H9 (cell line): ENCODE measurements around the gene SRGAP1. TPM values are rescaled to one million over a fixed set of nuclear protein-coding genes. Genes with fewer than 3 reads are reported as not detected.

ENCODE experiments used
- DNase-seq: peaks from one replicate; pipeline ENCODE4 v3.0.0-alpha.2; 2017
- H2AFZ ChIP-seq: one replicate; pipeline ENCODE4 v1.6.1; 2013; ENCODE audit warnings: mild to moderate bottlenecking, low read length, control low read depth, moderate library complexity
- H2AK5ac ChIP-seq: 2 replicates; pipeline ENCODE4 v1.6.1; 2013; ENCODE audit warnings: low read length, control low read depth, mixed read lengths; ENCODE audit not compliant: insufficient read length
- H2BK120ac ChIP-seq: one replicate; pipeline ENCODE4 v1.6.1; 2013; ENCODE audit warnings: low read depth, mild to moderate bottlenecking, low read length, control low read depth, inconsistent platforms; ENCODE audit not compliant: poor library complexity, severe bottlenecking
- H2BK12ac ChIP-seq: 2 replicates; pipeline ENCODE4 v1.6.1; 2013; ENCODE audit warnings: low read length, control low read depth, mixed read lengths, low read depth; ENCODE audit not compliant: insufficient read length
- H2BK15ac ChIP-seq: 2 replicates; pipeline ENCODE4 v1.6.1; 2013; ENCODE audit warnings: low read depth, low read length, control low read depth
- H2BK20ac ChIP-seq: one replicate; pipeline ENCODE4 v1.6.1; 2013; ENCODE audit warnings: low read depth, mild to moderate bottlenecking, low read length, control low read depth, inconsistent platforms; ENCODE audit not compliant: poor library complexity, severe bottlenecking
- H2BK5ac ChIP-seq: 2 replicates; pipeline ENCODE4 v1.6.1; 2013; ENCODE audit warnings: low read length, control low read depth, mixed read lengths; ENCODE audit not compliant: insufficient read length
- H3K14ac ChIP-seq: 2 replicates; pipeline ENCODE4 v1.6.1; 2013; ENCODE audit warnings: low read length, control low read depth; ENCODE audit not compliant: insufficient read depth
- H3K18ac ChIP-seq: 2 replicates; pipeline ENCODE4 v1.6.1; 2013; ENCODE audit warnings: low read depth, mild to moderate bottlenecking, mixed read lengths, low read length, control low read depth; ENCODE audit not compliant: insufficient read length
- H3K23ac ChIP-seq: 2 replicates; pipeline ENCODE4 v1.6.1; 2013; ENCODE audit warnings: low read length, control low read depth, mixed read lengths, low read depth; ENCODE audit not compliant: insufficient read length
- H3K23me2 ChIP-seq: 2 replicates; pipeline ENCODE4 v1.6.1; 2013; ENCODE audit warnings: low read depth, mild to moderate bottlenecking, mixed read lengths, low read length, control low read depth; ENCODE audit not compliant: insufficient read length, poor library complexity, severe bottlenecking
- H3K27ac ChIP-seq: 2 replicates; pipeline ENCODE4 v1.5.1; 2013; ENCODE audit warnings: low read length, control low read depth, mixed read lengths, low read depth; ENCODE audit not compliant: insufficient read length
- H3K27me3 ChIP-seq: 2 replicates; pipeline ENCODE4 v1.6.1; 2013; ENCODE audit warnings: low read length, control low read depth, inconsistent platforms; ENCODE audit not compliant: insufficient read depth
- H3K4ac ChIP-seq: 2 replicates; pipeline ENCODE4 v1.6.1; 2013; ENCODE audit warnings: low read depth, mild to moderate bottlenecking, control low read depth, inconsistent platforms, low read length, moderate library complexity
- H3K4me1 ChIP-seq: 2 replicates; pipeline ENCODE4 v1.6.1; 2013; ENCODE audit warnings: low read length, control low read depth, inconsistent platforms; ENCODE audit not compliant: insufficient read depth
- H3K4me2 ChIP-seq: 2 replicates; pipeline ENCODE4 v1.6.1; 2013; ENCODE audit warnings: low read length, control low read depth, mixed read lengths; ENCODE audit not compliant: insufficient read length, insufficient read depth
- H3K56ac ChIP-seq: 2 replicates; pipeline ENCODE4 v1.6.1; 2013; ENCODE audit warnings: low read depth, mild to moderate bottlenecking, mixed read lengths, low read length, control low read depth; ENCODE audit not compliant: insufficient read length
- H3K79me1 ChIP-seq: 2 replicates; pipeline ENCODE4 v1.6.1; 2013; ENCODE audit warnings: low read depth, mild to moderate bottlenecking, moderate library complexity, low read length, control low read depth, inconsistent platforms; ENCODE audit not compliant: insufficient read depth, poor library complexity, severe bottlenecking
- H3K79me2 ChIP-seq: 2 replicates; pipeline ENCODE4 v1.6.1; 2013; ENCODE audit warnings: low read length, control low read depth, inconsistent platforms; ENCODE audit not compliant: insufficient read depth
- H3K9ac ChIP-seq: 2 replicates; pipeline ENCODE4 v1.6.1; 2013; ENCODE audit warnings: low read length, control low read depth, mixed read lengths; ENCODE audit not compliant: insufficient read length; ENCODE audit errors: extremely low read depth
- H3K9me3 ChIP-seq: one replicate; pipeline ENCODE4 v1.6.1; 2013; ENCODE audit warnings: low read depth, low read length, inconsistent platforms; ENCODE audit not compliant: control insufficient read depth
- H3T11ph ChIP-seq: one replicate; pipeline ENCODE4 v1.6.1; 2013; ENCODE audit warnings: mild to moderate bottlenecking, low read length, control low read depth, inconsistent platforms
- H4K20me1 ChIP-seq: one replicate; pipeline ENCODE4 v1.6.1; 2013; ENCODE audit not compliant: control insufficient read depth, insufficient read length, insufficient read depth
- H4K5ac ChIP-seq: 2 replicates; pipeline ENCODE4 v1.6.1; 2013; ENCODE audit warnings: low read depth, mild to moderate bottlenecking, mixed read lengths, low read length, control low read depth; ENCODE audit not compliant: insufficient read length
- H4K8ac ChIP-seq: replicated peaks from 2 replicates; pipeline ENCODE4 v1.6.1; 2013; ENCODE audit warnings: low read length, control low read depth, mixed read lengths, low read depth; ENCODE audit not compliant: insufficient read length
- H4K91ac ChIP-seq: 2 replicates; pipeline ENCODE4 v1.6.1; 2013; ENCODE audit warnings: low read depth, mild to moderate bottlenecking, moderate library complexity, mixed read lengths, low read length, control low read depth; ENCODE audit not compliant: insufficient read length
- H3K27ac Mint-ChIP-seq, 3 experiments: 2 replicates in 2 of 3; 3 replicates in 1 of 3; pipeline ENCODE4 v1.8.0; 2020 to 2021; ENCODE audit warnings: mixed read lengths in 3 of 3, mild to moderate bottlenecking in 1 of 3, moderate library complexity in 1 of 3
- H3K27me3 Mint-ChIP-seq: 2 replicates; pipeline ENCODE4 v1.8.0; 2021; ENCODE audit warnings: low read depth, mild to moderate bottlenecking, moderate library complexity, mixed read lengths
- H3K36me3 Mint-ChIP-seq, 3 experiments: 2 replicates in 2 of 3; 3 replicates in 1 of 3; pipeline ENCODE4 v1.8.0; 2020 to 2021; ENCODE audit warnings: low read depth in 3 of 3, mixed read lengths in 3 of 3; ENCODE audit not compliant: insufficient read depth in 1 of 3
- H3K4me1 Mint-ChIP-seq, 2 experiments: 2 replicates each; pipeline ENCODE4 v1.8.0; 2020; ENCODE audit warnings: mixed read lengths in 2 of 2
- H3K4me3 Mint-ChIP-seq, 2 experiments: 2 replicates in 1 of 2; 3 replicates in 1 of 2; pipeline ENCODE4 v1.8.0; 2020 to 2021; ENCODE audit warnings: mild to moderate bottlenecking in 2 of 2, mixed read lengths in 2 of 2, moderate library complexity in 1 of 2
- H3K9me3 Mint-ChIP-seq, 2 experiments: 2 replicates in 1 of 2; 3 replicates in 1 of 2; pipeline ENCODE4 v1.8.0; 2020; ENCODE audit warnings: mild to moderate bottlenecking in 2 of 2, mixed read lengths in 2 of 2, moderate library complexity in 1 of 2
- WGBS: extraction: QIAGEN DNeasy Blood & Tissue Kit; methylation state at CpG from one replicate; pipeline ENCODE4 v1.1.7; 2013; ENCODE audit warnings: missing lambda C conversion rate, low lambda C conversion rate, mixed read lengths; ENCODE audit not compliant: insufficient read length; ENCODE audit errors: extremely low coverage; 5-methylcytosine and 5-hydroxymethylcytosine counted together
- total RNA-seq: library from RNA; stranded (reverse); gene quantifications from 2 replicates; pipeline ENCODE4 v1.2.1, GENCODE V29; 2021
- TF ChIP-seq, protein P1 (sequence below): fragments of 200-600 bp; sonication (generic); conservative IDR thresholded peaks from 3 replicates; pipeline ENCODE4 v1.8.0; 2021; ENCODE audit warnings: antibody characterized with exemption, mild to moderate bottlenecking

The SRGAP1 gene
- total RNA-seq, 1 experiment from 2014 or later: 4.8 TPM

DNA sequence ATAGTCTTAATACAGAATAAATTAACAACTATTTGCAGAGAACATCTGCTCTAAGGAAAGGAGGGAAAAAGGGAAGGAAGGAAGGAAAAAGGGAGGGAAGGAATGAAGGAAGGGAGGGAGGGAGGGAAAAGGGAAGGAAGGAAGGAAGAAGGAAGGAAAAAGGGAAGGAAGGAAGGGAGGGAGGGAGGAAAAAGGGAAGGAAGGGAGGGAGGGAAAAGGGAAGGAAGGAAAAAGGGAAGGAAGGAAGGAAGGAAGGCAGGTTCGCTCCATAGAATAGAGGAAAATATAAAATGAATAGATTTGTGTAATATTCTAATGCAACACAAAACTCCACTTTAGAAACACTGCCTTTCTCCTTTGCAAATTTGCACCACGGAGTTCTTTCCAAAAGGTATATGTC lies 361.0 kb downstream of the SRGAP1 start:
- no CpG with 5 or more reads among the region's 2 CpGs for WGBS
- Histone ChIP-seq H3K23me2 (no peaks in the 10 kb centered on the region), H3K18ac (no peak overlapping the region)

More for the DNA sequence above, 361.0 kb downstream of the SRGAP1 start:
- Histone ChIP-seq H4K5ac (no peak overlapping the region), H2BK20ac (no peak overlapping the region), H3K4me1 (no peaks in the 10 kb centered on the region), H2BK5ac (no peak overlapping the region), H3K56ac (no peak overlapping the region), H2AK5ac (no peak overlapping the region), H2BK120ac (no peak overlapping the region), H3K79me2 (no peaks in the 10 kb centered on the region), H2BK15ac (no peak overlapping the region), H3K4ac (no peak overlapping the region), H2AFZ (no peak overlapping the region), H4K20me1 (no peaks in the 10 kb centered on the region), H3K23ac (no peak overlapping the region), H2BK12ac (no peak overlapping the region), H3K9me3 (no peaks in the 10 kb centered on the region), H3K14ac (no peak overlapping the region), H4K91ac (no peak overlapping the region), H4K8ac (no peak overlapping the region), H3K9ac (no peak overlapping the region), H3T11ph (no peak overlapping the region), H3K27me3 (no peaks in the 10 kb centered on the region), H3K27ac (no peak overlapping the region), H3K4me2 (no peak overlapping the region), H3K79me1 (no peaks in the 10 kb centered on the region)
- Mint-ChIP-seq H3K36me3 (peaks cover 6 to 16% (median 15%) of the 10 kb centered on the region in 3 experiments), H3K27ac (no peak overlapping the region), H3K9me3 (peaks cover 2 to 5% of the 10 kb centered on the region in 2 experiments; a peak in 2 of 5 replicates), H3K4me1 (no peaks in the 10 kb centered on the region), H3K4me3 (no peak overlapping the region), H3K27me3 (no peaks in the 10 kb centered on the region)
- no peak for DNase-seq
- TF ChIP-seq, protein P1, sequence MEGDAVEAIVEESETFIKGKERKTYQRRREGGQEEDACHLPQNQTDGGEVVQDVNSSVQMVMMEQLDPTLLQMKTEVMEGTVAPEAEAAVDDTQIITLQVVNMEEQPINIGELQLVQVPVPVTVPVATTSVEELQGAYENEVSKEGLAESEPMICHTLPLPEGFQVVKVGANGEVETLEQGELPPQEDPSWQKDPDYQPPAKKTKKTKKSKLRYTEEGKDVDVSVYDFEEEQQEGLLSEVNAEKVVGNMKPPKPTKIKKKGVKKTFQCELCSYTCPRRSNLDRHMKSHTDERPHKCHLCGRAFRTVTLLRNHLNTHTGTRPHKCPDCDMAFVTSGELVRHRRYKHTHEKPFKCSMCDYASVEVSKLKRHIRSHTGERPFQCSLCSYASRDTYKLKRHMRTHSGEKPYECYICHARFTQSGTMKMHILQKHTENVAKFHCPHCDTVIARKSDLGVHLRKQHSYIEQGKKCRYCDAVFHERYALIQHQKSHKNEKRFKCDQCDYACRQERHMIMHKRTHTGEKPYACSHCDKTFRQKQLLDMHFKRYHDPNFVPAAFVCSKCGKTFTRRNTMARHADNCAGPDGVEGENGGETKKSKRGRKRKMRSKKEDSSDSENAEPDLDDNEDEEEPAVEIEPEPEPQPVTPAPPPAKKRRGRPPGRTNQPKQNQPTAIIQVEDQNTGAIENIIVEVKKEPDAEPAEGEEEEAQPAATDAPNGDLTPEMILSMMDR: no peak
